ENCODE measurements around the gene PHYHIPL.

GRCh38 chr10:59131666-59132065, 44.8 kb upstream of the PHYHIPL start:
- TF ChIP-seq, protein P1, sequence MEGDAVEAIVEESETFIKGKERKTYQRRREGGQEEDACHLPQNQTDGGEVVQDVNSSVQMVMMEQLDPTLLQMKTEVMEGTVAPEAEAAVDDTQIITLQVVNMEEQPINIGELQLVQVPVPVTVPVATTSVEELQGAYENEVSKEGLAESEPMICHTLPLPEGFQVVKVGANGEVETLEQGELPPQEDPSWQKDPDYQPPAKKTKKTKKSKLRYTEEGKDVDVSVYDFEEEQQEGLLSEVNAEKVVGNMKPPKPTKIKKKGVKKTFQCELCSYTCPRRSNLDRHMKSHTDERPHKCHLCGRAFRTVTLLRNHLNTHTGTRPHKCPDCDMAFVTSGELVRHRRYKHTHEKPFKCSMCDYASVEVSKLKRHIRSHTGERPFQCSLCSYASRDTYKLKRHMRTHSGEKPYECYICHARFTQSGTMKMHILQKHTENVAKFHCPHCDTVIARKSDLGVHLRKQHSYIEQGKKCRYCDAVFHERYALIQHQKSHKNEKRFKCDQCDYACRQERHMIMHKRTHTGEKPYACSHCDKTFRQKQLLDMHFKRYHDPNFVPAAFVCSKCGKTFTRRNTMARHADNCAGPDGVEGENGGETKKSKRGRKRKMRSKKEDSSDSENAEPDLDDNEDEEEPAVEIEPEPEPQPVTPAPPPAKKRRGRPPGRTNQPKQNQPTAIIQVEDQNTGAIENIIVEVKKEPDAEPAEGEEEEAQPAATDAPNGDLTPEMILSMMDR (conservative IDR thresholded peaks at IDR 0.05; ENCODE audit: low read depth, low read length): no peak
- no peak for TF ChIP-seq POLR2A (IDR thresholded peaks at IDR 0.05; ENCODE audit: low read depth, low read length)
- TF ChIP-seq NFE2L2 (IDR thresholded peaks at IDR 0.05; ENCODE audit: low read depth, low read length): no peak
- no peak for TF ChIP-seq MAZ (IDR thresholded peaks at IDR 0.05; ENCODE audit: borderline replicate concordance, low read depth, low read length)
- no peak for TF ChIP-seq RCOR1 (IDR thresholded peaks at IDR 0.05; ENCODE audit: insufficient replicate concordance, low read length)
- TF ChIP-seq FOS (IDR thresholded peaks at IDR 0.05; ENCODE audit: low read depth, low read length): no peak
- TF ChIP-seq MXI1 (IDR thresholded peaks at IDR 0.05; ENCODE audit: borderline replicate concordance, low read depth, low read length): no peak
- no peak for TF ChIP-seq RFX5 (IDR thresholded peaks at IDR 0.05; ENCODE audit: low read depth, low read length)
- TF ChIP-seq RAD21 (IDR thresholded peaks at IDR 0.05; ENCODE audit: low read length): no peak
- TF ChIP-seq USF2 (IDR thresholded peaks at IDR 0.05; ENCODE audit: low read depth, low read length): no peak
- TF ChIP-seq BHLHE40 (IDR thresholded peaks at IDR 0.05; ENCODE audit: low read depth, low read length): no peak
